Measurements from ENCODE around the gene SFRP2.

- TF ChIP-seq CTCF (conservative IDR thresholded peaks at IDR 0.05; ENCODE audit: low read length) (no peak), EZH2phosphoT487 (IDR thresholded peaks at IDR 0.05; ENCODE audit: borderline replicate concordance, low read depth, low read length) (no peak)
These were observed 49.7 kb upstream of the SFRP2 start for GRCh38 chr4:153838564-153838963.
